Measurements from ENCODE around the gene STAT6.

DNA sequence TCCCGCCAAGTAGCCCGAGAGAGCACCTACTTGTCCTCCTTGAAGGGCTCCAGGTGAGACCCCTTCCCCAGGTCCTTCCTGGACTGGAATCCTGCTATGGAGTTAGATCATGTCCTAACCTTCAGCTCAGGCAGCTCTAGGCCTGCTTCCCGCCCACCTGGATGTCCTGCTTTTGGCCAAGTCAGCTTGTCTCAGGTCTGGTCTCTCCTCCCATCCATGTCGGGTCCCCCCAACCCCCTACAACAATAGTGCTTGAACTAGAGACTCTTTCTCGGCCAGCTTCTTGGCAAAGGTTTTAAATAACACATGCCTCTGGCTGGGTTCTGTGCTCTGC is 18.7 kb downstream of the STAT6 start:
- TF ChIP-seq CTCF (optimal IDR thresholded peaks at IDR 0.05 in 1 of 3, IDR thresholded peaks at IDR 0.05 in 1 of 3, conservative IDR thresholded peaks at IDR 0.05 in 1 of 3; ENCODE audit: extremely low read depth in 1 of 3, insufficient read depth in 2 of 3, low read length in 3 of 3) (no peak), EZH2 (IDR thresholded peaks at IDR 0.05; ENCODE audit: low read length) (no peak)

All from keratinocyte (primary cell).